ENCODE measurements around the gene SLC36A4. TPM values are rescaled to one million over a fixed set of nuclear protein-coding genes. Genes with fewer than 3 reads are reported as not detected.

Gene SLC36A4
- total RNA-seq, 1 experiment from 2014 or later = 21.1 TPM

DNA sequence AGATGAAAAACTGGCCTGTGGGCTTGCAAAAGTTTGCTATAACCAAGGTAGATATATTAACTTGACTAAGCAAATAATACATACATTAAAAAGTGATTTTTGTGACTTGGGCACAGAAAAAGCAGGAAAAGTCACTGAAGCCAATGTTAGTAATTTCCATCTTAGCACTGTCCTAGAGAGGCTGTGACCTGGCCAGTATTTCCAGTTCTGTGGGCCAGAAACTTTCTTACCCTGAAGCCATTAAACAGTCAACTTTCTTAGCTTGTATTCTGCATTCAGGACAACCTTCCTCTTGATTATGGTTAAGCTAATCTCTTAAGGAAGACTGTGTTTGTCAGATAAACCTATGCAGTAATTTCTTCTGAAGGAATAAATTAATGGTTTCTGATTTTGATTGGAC lies 22.3 kb upstream of the SLC36A4 start:
- RAD21 ChIA-PET (ENCODE audit: low non-redundant PET in 1 of 2, low total read pairs in 2 of 2, uncharacterized antibody in 2 of 2, unreplicated experiment in 2 of 2) = no interaction called here
- Histone ChIP-seq H3K36me3 (ENCODE audit: control insufficient read depth in 1 of 2, insufficient read depth in 2 of 2, low read length in 2 of 2) (no peaks in the 10 kb centered on the region), H3K4me3 (replicated peaks in 1 of 2; ENCODE audit: low read depth in 1 of 2, low read length in 2 of 2) (no peak overlapping the region), H3K4me1 (ENCODE audit: control insufficient read depth in 1 of 2, insufficient read depth in 2 of 2, low read length in 2 of 2) (peaks cover 0 to 5% of the 10 kb centered on the region in 2 experiments; a peak in 1 of 4 replicates), H3K9ac (ENCODE audit: low read length) (no peak overlapping the region), H2AFZ (ENCODE audit: low read depth, low read length, poor library complexity, severe bottlenecking) (no peak overlapping the region), H4K20me1 (ENCODE audit: insufficient read depth) (no peaks in the 10 kb centered on the region), H3K27ac (ENCODE audit: low read depth, low read length) (no peak overlapping the region), H3K79me2 (ENCODE audit: insufficient read depth, low read length) (no peaks in the 10 kb centered on the region), H3K9me3 (ENCODE audit: control insufficient read depth in 1 of 2, insufficient read depth in 1 of 2, low read depth in 1 of 2, low read length in 2 of 2) (no peaks in the 10 kb centered on the region), H3K9me2 (ENCODE audit: insufficient read depth) (no peaks in the 10 kb centered on the region), H3K4me2 (ENCODE audit: low read length) (no peak overlapping the region), H3K27me3 (ENCODE audit: insufficient read depth, low read length) (no peaks in the 10 kb centered on the region)
- ATAC-seq (no peak), DNase-seq (ENCODE audit: low read depth, low spot score) (no peak)
- CTCF ChIA-PET = no interaction called here
- no TSS peak for BruUV-seq (replicated peaks)
- TF ChIP-seq EZH2 (IDR thresholded peaks at IDR 0.05) (no peak), TCF7L2 (IDR thresholded peaks at IDR 0.05; ENCODE audit: borderline replicate concordance, extremely low read depth, insufficient read depth, insufficient read length) (no peak), EZH2phosphoT487 (IDR thresholded peaks at IDR 0.05; ENCODE audit: borderline replicate concordance) (no peak), SP1 (IDR thresholded peaks at IDR 0.05; ENCODE audit: low read depth) (no peak), POLR2A (IDR thresholded peaks at IDR 0.05; ENCODE audit: borderline replicate concordance, extremely low read depth, insufficient read depth, insufficient read length) (no peak), ZFX (IDR thresholded peaks at IDR 0.05) (no peak), SRF (IDR thresholded peaks at IDR 0.05; ENCODE audit: low read depth) (no peak), SIN3A (IDR thresholded peaks at IDR 0.05; ENCODE audit: low read depth) (no peak), RAD21 (IDR thresholded peaks at IDR 0.05; ENCODE audit: low read depth) (no peak)
- TF ChIP-seq, protein P1, sequence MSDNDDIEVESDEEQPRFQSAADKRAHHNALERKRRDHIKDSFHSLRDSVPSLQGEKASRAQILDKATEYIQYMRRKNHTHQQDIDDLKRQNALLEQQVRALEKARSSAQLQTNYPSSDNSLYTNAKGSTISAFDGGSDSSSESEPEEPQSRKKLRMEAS (IDR thresholded peaks at IDR 0.05) = no peak
- TF ChIP-seq, protein P2, sequence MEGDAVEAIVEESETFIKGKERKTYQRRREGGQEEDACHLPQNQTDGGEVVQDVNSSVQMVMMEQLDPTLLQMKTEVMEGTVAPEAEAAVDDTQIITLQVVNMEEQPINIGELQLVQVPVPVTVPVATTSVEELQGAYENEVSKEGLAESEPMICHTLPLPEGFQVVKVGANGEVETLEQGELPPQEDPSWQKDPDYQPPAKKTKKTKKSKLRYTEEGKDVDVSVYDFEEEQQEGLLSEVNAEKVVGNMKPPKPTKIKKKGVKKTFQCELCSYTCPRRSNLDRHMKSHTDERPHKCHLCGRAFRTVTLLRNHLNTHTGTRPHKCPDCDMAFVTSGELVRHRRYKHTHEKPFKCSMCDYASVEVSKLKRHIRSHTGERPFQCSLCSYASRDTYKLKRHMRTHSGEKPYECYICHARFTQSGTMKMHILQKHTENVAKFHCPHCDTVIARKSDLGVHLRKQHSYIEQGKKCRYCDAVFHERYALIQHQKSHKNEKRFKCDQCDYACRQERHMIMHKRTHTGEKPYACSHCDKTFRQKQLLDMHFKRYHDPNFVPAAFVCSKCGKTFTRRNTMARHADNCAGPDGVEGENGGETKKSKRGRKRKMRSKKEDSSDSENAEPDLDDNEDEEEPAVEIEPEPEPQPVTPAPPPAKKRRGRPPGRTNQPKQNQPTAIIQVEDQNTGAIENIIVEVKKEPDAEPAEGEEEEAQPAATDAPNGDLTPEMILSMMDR (IDR thresholded peaks at IDR 0.05 in 2 of 3, conservative IDR thresholded peaks at IDR 0.05 in 1 of 3; ENCODE audit: borderline replicate concordance in 1 of 3, insufficient read depth in 1 of 3, low read depth in 2 of 3, low read length in 2 of 3) = no peak
- TF ChIP-seq, protein P3, sequence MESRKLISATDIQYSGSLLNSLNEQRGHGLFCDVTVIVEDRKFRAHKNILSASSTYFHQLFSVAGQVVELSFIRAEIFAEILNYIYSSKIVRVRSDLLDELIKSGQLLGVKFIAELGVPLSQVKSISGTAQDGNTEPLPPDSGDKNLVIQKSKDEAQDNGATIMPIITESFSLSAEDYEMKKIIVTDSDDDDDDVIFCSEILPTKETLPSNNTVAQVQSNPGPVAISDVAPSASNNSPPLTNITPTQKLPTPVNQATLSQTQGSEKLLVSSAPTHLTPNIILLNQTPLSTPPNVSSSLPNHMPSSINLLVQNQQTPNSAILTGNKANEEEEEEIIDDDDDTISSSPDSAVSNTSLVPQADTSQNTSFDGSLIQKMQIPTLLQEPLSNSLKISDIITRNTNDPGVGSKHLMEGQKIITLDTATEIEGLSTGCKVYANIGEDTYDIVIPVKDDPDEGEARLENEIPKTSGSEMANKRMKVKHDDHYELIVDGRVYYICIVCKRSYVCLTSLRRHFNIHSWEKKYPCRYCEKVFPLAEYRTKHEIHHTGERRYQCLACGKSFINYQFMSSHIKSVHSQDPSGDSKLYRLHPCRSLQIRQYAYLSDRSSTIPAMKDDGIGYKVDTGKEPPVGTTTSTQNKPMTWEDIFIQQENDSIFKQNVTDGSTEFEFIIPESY (IDR thresholded peaks at IDR 0.05; ENCODE audit: extremely low read depth, insufficient replicate concordance, low read length) = no peak
- TF ChIP-seq, protein P4, sequence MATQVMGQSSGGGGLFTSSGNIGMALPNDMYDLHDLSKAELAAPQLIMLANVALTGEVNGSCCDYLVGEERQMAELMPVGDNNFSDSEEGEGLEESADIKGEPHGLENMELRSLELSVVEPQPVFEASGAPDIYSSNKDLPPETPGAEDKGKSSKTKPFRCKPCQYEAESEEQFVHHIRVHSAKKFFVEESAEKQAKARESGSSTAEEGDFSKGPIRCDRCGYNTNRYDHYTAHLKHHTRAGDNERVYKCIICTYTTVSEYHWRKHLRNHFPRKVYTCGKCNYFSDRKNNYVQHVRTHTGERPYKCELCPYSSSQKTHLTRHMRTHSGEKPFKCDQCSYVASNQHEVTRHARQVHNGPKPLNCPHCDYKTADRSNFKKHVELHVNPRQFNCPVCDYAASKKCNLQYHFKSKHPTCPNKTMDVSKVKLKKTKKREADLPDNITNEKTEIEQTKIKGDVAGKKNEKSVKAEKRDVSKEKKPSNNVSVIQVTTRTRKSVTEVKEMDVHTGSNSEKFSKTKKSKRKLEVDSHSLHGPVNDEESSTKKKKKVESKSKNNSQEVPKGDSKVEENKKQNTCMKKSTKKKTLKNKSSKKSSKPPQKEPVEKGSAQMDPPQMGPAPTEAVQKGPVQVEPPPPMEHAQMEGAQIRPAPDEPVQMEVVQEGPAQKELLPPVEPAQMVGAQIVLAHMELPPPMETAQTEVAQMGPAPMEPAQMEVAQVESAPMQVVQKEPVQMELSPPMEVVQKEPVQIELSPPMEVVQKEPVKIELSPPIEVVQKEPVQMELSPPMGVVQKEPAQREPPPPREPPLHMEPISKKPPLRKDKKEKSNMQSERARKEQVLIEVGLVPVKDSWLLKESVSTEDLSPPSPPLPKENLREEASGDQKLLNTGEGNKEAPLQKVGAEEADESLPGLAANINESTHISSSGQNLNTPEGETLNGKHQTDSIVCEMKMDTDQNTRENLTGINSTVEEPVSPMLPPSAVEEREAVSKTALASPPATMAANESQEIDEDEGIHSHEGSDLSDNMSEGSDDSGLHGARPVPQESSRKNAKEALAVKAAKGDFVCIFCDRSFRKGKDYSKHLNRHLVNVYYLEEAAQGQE (IDR thresholded peaks at IDR 0.05; ENCODE audit: low read depth) = no peak
- POLR2A ChIA-PET = no interaction called here
- intact Hi-C loops (cut with micrococcal nuclease) = loop anchor here (5.0 to 10.0 kb wide), 2 partner anchors 88 to 485 kb away; no protein-coding TSS in a partner anchor
